Measurements from ENCODE around the gene TMEM253.

Gene TMEM253

DNA sequence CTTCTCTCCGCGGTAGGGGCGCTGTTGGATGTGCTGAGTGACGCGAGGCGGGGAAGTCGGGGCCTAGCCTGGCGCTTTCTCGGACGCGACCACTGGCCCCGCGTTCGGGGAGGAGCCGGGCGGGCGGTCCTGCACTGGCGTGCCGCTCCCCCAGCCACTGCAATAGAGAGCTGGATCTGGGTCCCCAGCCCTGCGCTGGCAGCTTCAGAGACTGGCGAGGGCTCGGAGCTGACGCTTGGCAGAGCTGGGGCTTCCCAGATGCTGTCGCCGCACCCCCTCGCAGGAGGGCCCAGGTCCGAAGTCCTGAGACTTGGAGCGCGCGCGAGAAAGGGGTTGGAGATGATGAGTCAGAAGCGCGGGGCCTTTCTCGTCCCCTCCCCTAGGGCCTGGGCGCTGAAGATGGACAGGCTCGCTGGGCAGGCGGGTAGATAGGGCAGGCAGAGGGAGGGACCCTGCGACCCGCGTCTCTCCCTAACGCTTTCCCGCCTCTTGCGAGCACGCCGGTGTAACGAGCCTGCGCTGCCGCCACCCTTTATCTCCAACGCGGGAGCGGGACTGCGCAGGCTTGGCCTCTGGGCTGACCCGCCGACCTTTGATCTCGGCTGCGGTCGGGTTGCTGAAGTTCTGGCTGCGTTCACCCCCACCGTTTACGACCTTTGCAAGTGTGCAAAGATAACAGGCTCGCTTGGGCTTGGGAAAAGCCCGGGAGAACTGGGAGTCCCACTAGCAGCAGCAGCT lies 3.0 kb downstream of the TMEM253 start:
- DNase-seq (ENCODE audit: low read depth in 3 of 3): peak; percentile 87 to 92 (median 90)

DNA sequence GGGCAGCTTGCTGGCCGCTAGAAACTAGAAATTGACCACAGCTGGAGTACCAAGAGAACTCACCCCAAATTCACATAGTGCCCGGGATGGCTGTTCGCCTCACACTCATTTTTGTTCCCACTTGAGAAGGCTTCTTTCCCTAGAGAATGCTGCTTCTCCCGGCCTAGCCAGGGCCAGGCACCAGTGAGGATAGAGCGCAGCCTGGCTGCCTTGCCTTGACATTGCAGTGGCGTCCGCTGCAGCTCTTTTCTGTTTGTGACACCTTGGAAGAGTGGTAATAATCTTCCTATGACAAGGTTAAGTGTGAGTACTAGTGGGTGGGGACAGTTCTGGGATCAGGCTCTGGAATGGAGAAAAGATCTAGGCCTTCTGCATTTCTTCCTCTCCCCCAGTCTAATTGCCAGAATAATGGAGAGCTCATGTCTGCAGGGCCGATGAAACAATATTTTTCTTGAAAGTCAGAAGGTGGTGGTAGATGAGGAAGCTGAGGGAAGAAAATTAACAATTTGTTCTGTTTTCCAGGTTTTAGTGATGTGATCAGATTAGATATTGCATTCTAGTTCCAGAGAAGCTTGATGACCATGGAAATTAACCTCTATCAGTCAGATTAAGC lies 3.7 kb downstream of the TMEM253 start:
- DNase-seq (ENCODE audit: low read depth in 3 of 3): peak in 1 of 3 experiments; percentile 26

DNA sequence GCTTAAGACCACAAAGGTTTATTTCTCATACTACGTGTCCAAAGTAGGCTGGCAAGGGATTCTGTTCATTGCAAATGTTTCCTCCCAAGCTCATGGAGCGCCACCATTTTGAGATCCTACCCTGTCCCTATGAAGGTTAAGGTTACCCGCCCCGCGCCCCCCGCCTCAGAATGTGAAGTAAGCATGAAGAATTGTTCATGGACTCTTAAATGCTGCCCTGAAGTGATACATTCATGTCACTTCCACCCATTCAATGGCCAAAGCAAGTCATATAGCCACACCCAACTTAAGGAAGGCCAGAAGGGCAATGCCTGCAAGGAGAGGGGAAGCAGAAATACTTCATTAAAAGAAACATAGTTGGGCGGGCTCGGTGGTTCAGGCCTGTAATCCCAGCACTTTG lies 4.2 kb downstream of the TMEM253 start:
- DNase-seq (ENCODE audit: low read depth in 3 of 3): no peak

- no peak for DNase-seq (ENCODE audit: low read depth in 3 of 3)
Measured at GRCh38 chr14:21106176-21106497, 5.3 kb downstream of the TMEM253 start.

DNA sequence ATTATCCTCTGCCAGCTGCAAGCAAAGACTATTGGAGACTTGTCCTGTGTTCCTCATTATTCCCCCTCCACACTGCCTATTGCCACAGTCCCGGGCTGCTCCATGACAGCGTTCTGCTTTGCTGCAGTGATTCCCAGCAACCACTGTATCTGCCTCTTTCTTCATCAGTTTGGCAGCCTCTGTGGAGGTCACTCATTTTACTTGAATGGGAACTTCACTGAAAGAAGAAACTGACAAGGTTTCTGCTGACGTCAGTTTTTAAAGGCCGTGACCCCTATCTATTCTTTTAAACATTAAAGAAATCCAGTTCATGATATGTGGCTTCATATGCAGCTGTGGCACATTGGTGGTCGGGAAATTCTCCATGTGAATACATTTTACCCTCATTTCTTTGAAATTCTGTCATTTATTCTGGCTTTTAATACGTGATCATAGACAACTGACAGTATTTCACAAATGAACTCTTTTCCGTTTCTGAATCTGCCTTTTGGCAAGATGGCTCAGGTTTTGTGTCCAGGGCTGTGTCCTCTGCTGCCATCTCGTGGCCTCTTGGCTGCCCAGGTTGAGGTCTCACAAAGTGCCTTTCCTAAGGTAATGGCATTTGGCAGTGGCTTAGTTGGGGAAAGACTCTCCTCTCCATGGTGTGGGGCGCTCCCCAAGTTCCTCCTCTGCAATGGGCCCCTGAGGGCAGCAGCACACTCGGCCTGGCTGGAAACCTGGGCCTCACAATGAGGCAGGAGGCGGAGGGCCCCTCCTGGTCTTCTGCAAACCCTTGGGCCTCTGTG lies 5.8 kb downstream of the TMEM253 start:
- DNase-seq (ENCODE audit: low read depth in 3 of 3): peak in 2 of 3 experiments; percentile 50 to 62

DNA sequence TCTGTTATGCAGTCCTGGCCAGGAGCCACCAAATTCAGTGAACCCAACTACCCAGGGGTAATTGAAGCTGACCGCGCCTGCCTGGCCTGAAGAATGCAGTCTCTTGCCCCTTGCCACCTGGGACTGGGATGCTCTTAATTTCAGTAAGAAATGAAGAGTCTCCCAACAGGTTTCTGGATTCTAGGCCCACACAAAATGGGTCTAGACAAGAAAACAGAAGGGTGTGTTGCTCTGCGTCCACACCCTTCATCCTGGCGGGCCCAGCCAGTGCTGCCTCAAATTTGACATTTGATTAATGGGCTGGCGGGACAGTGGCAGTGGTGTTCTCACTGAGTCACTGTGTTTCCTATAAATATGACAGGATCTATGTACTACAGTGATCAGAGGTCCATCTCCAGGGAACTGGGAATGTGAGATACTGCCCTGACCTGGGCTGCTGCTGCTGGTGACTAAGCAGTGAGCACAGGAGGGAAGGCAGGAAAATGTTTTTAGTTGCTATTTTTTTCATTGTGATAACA lies 6.5 kb downstream of the TMEM253 start:
- no peak for DNase-seq (ENCODE audit: low read depth in 3 of 3)

DNA sequence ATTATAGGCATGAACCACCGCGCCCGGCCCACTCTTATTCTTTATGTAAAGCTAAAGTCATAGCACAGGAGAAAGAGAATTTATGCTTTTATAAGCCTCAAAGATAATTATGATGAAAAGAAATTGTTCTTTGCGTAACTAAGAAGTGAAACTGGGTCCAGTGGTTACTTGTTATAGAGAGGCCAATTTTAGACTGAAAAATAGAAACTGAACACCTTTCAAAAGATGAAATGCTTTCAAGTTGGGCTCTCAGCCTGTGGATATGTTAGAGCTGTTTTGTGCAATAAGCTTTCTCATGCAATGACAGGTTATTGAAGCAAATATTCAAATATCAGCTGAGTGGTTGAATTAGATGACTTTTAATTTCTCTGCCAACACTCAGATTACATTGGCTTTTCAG lies 7.9 kb downstream of the TMEM253 start:
- no peak for DNase-seq (ENCODE audit: low read depth in 3 of 3)

- DNase-seq (ENCODE audit: low read depth in 3 of 3): no peak
Measured at GRCh38 chr14:21109377-21110138, 8.7 kb downstream of the TMEM253 start.

DNA sequence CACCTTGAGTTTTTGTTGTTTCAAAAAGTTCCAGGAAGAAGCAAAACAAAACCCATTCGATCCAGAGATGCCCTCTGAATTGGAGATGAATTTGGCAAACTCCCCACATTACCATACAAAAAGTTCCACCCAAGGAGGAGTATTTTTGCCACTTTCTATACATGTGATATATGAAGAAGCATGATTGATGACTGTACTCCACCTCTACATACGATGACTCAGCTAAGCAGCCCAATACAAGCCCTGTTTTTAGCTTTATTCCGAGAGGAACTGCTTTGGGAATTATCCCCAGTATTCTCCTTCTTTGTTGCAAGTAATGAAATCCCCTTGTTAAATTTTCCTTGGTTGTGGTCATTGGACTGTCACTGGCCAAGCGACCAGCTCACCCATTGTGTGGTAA lies 11.4 kb downstream of the TMEM253 start:
- DNase-seq (ENCODE audit: low read depth in 3 of 3): no peak

DNA sequence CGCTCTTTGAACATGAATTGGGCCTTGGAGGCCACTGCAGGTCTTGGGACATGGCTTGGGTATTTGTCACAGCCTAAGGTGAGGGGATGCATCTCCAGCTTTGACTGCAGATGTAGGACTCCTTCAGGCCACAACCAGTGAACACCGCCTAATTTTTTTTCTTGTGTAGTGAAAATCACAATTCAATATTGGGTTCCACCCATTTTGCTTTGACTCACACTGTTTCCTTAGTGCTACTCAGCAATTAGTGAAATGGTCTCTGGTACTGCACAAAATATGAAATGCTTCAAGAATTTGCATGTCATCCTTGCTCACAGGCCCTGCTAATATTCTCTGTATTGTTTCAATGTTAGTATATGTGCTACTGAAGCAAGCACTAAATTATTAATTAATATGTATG lies 12.5 kb downstream of the TMEM253 start:
- DNase-seq (ENCODE audit: low read depth in 3 of 3): no peak

DNA sequence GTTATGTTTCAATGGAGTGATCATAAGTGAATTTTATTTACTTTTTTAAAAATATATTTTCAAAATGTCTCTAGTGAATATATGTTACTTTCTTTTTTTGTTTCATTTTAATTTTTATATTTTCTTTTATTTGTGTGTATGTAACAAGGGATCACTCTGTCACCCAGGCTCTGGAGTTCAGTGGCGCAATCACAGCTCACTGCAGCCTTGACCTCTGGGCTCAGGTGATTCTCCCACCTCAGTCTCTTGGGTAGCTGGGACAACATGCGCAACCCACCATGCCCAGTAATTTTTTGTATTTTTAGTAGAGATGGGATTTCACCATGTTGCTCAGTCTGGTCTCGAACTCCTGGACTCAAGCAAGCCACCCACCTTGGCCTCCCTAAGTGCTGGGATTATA lies 18.1 kb downstream of the TMEM253 start:
- no peak for DNase-seq (ENCODE audit: low read depth in 3 of 3)

GRCh38 chr14:21120686-21121085 lies 19.8 kb downstream of the TMEM253 start:
- DNase-seq (ENCODE audit: low read depth in 3 of 3): no peak

DNA sequence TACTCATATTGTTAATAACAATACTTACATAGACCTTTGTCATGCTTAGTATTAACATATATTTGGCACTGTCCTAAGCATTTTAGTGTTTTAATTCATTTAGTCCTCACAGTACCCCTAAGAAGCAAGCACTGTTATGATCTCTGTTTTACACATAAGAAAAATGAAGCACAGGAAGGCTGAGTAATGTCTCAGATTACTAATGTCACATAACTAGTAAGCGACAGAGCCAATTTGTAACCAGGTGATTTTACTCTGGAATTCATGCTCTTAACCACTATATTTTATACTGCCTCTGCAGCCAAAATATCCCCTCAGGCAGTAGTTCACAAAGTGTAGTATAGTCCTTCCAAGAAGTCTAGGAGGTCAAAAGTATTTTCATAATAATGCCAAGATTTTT lies 20.3 kb downstream of the TMEM253 start:
- DNase-seq (ENCODE audit: low read depth in 3 of 3): no peak

DNA sequence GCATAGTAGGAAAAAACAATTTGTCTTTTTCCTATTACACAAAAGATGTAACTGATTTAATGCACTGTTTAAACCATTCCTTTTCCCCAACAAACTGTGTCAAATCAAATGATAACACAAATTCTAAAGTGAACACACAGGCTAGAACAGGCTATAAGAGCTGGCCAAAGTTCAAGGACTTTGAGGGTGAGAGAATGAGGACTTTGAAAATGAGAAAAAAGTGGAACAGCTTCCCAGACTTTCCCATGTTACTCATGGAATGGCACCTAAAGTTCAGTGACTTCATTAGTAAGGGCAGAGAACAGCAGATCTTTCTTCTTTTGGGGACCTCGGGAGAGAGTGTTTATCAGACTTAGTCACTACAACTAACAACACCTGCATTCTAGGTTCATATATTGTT lies 22.6 kb downstream of the TMEM253 start:
- DNase-seq (ENCODE audit: low read depth in 3 of 3): no peak

DNA sequence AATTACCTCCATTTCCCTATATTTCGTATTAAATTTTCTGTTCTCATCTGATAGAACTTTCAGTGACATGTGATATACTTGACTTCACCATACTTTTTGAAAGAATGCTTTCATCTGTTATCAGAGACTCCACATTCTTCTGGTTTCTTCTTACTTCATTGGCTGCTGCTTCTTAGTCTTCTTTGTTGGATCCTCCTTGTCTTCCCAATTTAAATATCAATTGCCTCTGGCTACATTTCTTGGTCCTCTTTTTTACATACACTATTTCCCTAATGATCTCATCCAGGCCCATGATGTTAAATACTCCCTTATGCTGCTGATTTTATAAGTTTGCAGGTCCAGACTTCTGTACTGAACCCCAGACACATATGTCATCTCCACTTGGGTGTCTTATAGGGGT lies 33.0 kb downstream of the TMEM253 start:
- no peak for DNase-seq (ENCODE audit: low read depth in 3 of 3)

DNA sequence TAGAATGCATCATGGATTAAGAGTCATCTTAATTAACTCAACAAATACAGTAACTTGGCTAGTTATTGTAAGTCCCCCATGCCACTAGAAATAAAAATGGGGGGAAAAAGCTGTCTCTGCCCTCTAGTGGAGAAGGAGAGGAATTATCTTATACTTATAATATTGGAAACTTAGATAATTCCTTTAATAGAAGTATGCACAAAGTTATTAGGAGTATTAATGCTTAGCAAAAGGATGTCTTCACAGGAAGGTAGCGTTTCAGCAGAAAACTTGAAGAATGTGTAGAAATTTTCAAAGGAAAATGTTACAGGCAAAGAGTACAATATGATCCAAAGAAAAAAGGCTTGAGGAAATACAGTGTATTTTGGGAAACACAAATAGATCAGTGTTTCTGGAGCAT lies 35.2 kb downstream of the TMEM253 start:
- DNase-seq (ENCODE audit: low read depth in 3 of 3): no peak

GRCh38 chr14:21142357-21142756 lies 41.5 kb downstream of the TMEM253 start:
- DNase-seq (ENCODE audit: low read depth in 3 of 3): no peak

DNA sequence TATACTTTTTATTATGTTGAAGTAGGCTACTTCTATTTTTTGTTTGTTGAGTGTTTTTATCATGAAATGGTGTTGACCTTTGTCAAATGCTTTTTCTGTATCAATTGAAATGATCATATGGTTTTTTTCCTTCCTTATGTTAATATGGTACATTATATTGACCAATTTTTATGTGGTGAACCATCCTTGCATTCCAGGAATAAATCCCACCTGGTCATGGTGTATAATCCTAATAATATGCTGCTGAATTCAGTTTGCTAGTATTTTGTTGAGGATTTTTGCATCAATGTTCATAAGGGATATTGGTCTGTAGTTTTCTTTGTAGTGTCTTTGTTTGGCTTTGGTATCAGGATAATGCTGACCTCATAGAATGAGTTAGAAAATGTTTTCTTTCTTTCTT lies 44.6 kb downstream of the TMEM253 start:
- no peak for DNase-seq (ENCODE audit: low read depth in 3 of 3)

DNA sequence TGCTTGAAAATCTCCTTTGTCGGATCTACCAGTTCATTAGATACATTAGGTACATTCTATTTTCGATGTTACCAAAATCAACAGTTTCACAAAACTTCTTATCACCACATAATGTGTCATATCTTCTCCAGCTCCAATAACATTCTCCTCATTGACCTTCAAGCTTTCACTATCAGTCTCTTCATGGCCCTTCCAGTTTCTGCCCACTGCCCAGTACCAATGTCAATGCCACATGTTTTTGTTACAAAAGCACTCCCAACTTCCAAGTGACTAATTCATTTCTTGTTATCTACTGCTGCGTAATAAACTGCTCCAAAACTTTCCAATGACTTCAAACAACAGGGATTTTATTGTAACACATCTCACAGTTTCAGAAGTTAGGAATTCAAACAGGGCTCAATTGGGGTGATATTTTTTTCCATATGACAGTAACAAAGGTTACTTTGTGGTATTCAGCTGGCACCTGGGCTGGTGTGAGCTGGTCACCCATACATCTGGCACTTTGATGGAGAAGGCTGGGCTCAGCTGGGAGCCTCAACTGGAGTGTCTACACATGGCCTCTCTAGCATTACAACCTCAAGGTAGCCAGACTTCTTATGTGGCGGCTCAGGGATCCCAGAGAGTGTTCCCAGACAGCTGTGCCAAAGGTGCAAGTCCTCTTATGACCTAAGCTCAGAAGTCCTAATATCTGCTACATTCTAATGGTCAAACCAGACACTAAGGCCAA lies 48.9 kb downstream of the TMEM253 start:
- no peak for DNase-seq (ENCODE audit: low read depth in 3 of 3)
